HL-60 (cell line): ENCODE results near the gene SIGLEC14.

Experiments
- DNase-seq, 2 experiments: peaks; one replicate each; pipeline ENCODE4 v3.0.0-alpha.2; 2010 to 2020; ENCODE audit warnings: low read depth in 1 of 2, low spot score in 1 of 2
- H3K27ac ChIP-seq: fragments of 250-450 bp; sonication (Bioruptor Pico); replicated peaks from 2 replicates; pipeline ENCODE4 v1.5.1; 2020; ENCODE audit warnings: mild to moderate bottlenecking, moderate library complexity
- H3K27me3 ChIP-seq: fragments of 250-450 bp; sonication (Bioruptor Pico); 2 replicates; pipeline ENCODE4 v1.5.1; 2021; ENCODE audit warnings: mild to moderate bottlenecking, moderate library complexity; ENCODE audit not compliant: insufficient read depth, poor library complexity, severe bottlenecking
- H3K4me3 ChIP-seq: replicated peaks from 2 replicates; pipeline ENCODE4 v1.5.1; 2011; ENCODE audit warnings: mild to moderate bottlenecking, control low read depth, low read length; ENCODE audit not compliant: insufficient read depth
- CTCF ChIP-seq: IDR thresholded peaks from one replicate; pipeline ENCODE4 v1.5.1; 2011; ENCODE audit warnings: low read length, control low read depth, inconsistent platforms; ENCODE audit not compliant: insufficient read depth
- GABPA ChIP-seq: IDR thresholded peaks from 2 replicates; pipeline ENCODE4 v1.6.1; 2012; ENCODE audit warnings: low read depth
- POLR2AphosphoS5 ChIP-seq: IDR thresholded peaks from 2 replicates; pipeline ENCODE4 v1.6.1; 2012; ENCODE audit warnings: low read depth
- REST ChIP-seq: IDR thresholded peaks from 2 replicates; pipeline ENCODE4 v1.6.1; 2012; ENCODE audit warnings: low read depth; ENCODE audit not compliant: insufficient replicate concordance
- SPI1 ChIP-seq: IDR thresholded peaks from 2 replicates; pipeline ENCODE4 v1.6.1; 2012; ENCODE audit warnings: low read depth, mild to moderate bottlenecking, borderline replicate concordance

Gene SIGLEC14

GRCh38 chr19:51691584-51692428 is 45.2 kb upstream of the SIGLEC14 start:
- H3K27ac ChIP-seq, result no peak overlapping the region

GRCh38 chr19:51691074-51691583 is 44.5 kb upstream of the SIGLEC14 start:
- DNase-seq, result peak; percentile 17 to 63
- Histone ChIP-seq H3K27me3 (no peaks in the 10 kb centered on the region), H3K27ac (peak overlapping the region; percentile 54; the same call in 1 of the 2 replicates), H3K4me3 (peak overlapping the region; percentile 59)
- peak; percentile 9; the same call in 1 of the 2 replicates for TF ChIP-seq SPI1
- no peak for TF ChIP-seq POLR2AphosphoS5

More at GRCh38 chr19:51691584-51692428, 45.2 kb upstream of the SIGLEC14 start:
- DNase-seq, result no peak
- Histone ChIP-seq H3K4me3 (no peak overlapping the region), H3K27me3 (no peaks in the 10 kb centered on the region)
- no peak for TF ChIP-seq GABPA
- no peak for TF ChIP-seq SPI1
- TF ChIP-seq POLR2AphosphoS5, result no peak
- no peak for TF ChIP-seq REST
- TF ChIP-seq CTCF, result no peak

GRCh38 chr19:51690454-51691073 is 43.9 kb upstream of the SIGLEC14 start:
- Histone ChIP-seq H3K4me3 (peak overlapping the region; percentile 59), H3K27ac (peak overlapping the region; percentile 54), H3K27me3 (no peaks in the 10 kb centered on the region)
- no peak for TF ChIP-seq CTCF
- DNase-seq, result peak; percentile 40 to 70

GRCh38 chr19:51689751-51690453 is 43.3 kb upstream of the SIGLEC14 start:
- Histone ChIP-seq H3K27ac (peak overlapping the region; percentile 54), H3K27me3 (no peaks in the 10 kb centered on the region), H3K4me3 (peak overlapping the region; percentile 59)
- TF ChIP-seq POLR2AphosphoS5 (no peak), REST (no peak), SPI1 (no peak), CTCF (no peak), GABPA (no peak)
- DNase-seq, result no peak
